Gastrocnemius medialis (tissue), 4 donors: ENCODE results near the gene CAMK2D.

Source experiments
- CTCF ChIP-seq, 5 experiments: fragments of 450-650 bp in 3 of 5; fragments of 200-600 bp in 2 of 5; sonication (generic) in 2 of 5; IDR thresholded peaks in 4 of 5; conservative IDR thresholded peaks in 1 of 5; 1 replicate in 4 of 5; 2 replicates in 1 of 5; pipeline ENCODE4 v1.5.1; 2016 to 2019; ENCODE audit warnings: antibody characterized with exemption in 5 of 5, mild to moderate bottlenecking in 3 of 5, moderate library complexity in 3 of 5
- POLR2A ChIP-seq, 2 donors: fragments of 450-650 bp; IDR thresholded peaks; one replicate each; pipeline ENCODE4 v1.6.1; 2017; ENCODE audit warnings: antibody characterized with exemption in 2 of 2, mild to moderate bottlenecking in 2 of 2, moderate library complexity in 2 of 2

GRCh38 chr4:113495790-113496189, 265.7 kb downstream of the CAMK2D start:
- no peak for TF ChIP-seq CTCF (IDR thresholded peaks at IDR 0.05 in 4 of 5, conservative IDR thresholded peaks at IDR 0.05 in 1 of 5)
- TF ChIP-seq POLR2A (IDR thresholded peaks at IDR 0.05) = no peak
